Erythroblast (primary cell): ENCODE measurements around the gene BCO2.
A peak's percentile ranks its signal among the peaks of the same experiment; 100 is the strongest.

ENCODE experiments used
- DNase-seq, 2 experiments: peaks; one replicate each; lab custom pipeline; 2025; lab: John Stamatoyannopoulos, UW
- GATA1 ChIP-seq: IDR thresholded peaks from 2 replicates; pipeline ENCODE4 v1.6.1; 2011; ENCODE audit warnings: low read depth, mild to moderate bottlenecking, control low read depth, low read length, moderate library complexity
- POLR2A ChIP-seq: IDR thresholded peaks from 2 replicates; pipeline ENCODE4 v1.6.1; 2011; ENCODE audit warnings: mild to moderate bottlenecking, low read length

Gene BCO2

DNA sequence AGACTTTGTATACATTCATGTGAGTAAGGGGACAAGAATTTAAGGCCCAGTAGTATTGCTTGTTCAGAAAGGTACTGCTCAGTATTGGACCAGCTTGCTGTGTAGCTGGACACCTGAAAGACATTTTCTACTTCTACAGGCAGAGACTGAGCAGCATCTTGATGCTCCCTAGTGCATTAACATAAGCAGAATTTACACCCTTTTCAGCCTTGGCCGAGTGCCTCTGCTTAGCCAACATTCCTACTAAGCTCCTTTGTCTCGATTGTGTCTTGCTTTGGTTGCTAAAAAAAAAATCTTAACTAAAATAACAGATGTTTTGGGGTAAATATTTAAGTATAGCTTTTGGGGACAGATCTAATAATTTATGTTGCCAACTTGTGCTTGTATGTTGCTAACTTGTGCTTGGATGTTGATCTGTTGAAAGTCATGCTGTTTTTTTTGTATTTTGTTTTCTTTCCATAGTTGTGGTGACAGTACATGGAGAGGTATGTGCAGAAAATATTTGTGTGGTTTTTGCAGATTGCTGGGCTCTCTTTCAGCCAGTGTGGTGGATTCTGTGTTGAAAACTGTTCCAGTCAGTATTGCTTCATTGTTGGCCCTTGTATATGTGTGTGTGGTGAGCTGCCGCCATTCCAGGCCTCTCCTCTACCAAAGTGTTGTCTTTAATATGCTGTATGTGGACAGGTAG, 54.6 kb downstream of the BCO2 start:
- DNase-seq = no peak
- TF ChIP-seq POLR2A (no peak), GATA1 (no peak)

GRCh38 chr11:112231952-112232351, 56.6 kb downstream of the BCO2 start:
- no peak for TF ChIP-seq GATA1
- no peak for DNase-seq

GRCh38 chr11:112235750-112236390, 60.6 kb downstream of the BCO2 start:
- no peak for DNase-seq
- no peak for TF ChIP-seq GATA1

DNA sequence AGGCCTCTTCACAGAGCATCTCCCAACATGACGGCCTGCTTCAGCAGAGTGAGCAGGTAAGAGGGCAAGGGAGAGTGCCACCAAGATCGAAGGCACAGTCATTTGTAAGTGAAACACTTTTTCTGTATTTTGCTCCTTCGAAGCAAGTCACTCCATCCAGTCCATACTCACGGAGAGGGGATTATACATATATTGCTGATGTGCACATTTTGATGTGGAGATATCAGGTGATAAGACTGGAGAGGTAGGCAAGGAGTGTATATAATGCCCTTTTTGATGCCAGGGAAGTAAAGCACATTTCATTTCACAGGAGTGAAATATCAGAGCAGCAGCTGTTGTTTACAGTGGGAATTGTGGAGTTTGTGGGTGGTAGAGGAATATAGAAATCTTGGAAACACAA, 62.1 kb downstream of the BCO2 start:
- TF ChIP-seq GATA1 (no peak), POLR2A (no peak)
- no peak for DNase-seq

- DNase-seq = no peak
- TF ChIP-seq GATA1 (no peak), POLR2A (no peak)
Measured at GRCh38 chr11:112238041-112238440, 62.7 kb downstream of the BCO2 start.

GRCh38 chr11:112241486-112241885, 66.2 kb downstream of the BCO2 start:
- no peak for TF ChIP-seq GATA1
- TF ChIP-seq POLR2A = no peak
- DNase-seq = no peak

DNA sequence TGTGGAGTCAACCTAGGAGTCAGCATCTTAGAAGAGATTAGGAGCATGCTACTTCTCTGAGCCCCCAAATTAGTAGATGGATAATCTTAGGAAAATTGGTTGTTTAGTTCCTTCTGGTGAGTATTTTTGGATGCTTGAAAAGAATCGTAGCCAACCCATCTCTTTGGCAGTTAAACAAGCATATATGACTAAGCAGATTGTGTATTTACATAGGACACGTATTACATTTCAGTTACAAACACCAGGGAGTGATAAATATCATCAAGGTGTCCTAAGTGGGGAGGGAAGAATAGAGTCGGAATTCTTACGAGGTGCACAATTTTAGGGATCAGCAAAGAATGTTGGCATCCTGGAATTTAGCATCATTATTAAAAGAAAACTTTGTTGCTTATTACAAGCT, 71.9 kb downstream of the BCO2 start:
- peak in 1 of 2 experiments; percentile 9 for DNase-seq
- TF ChIP-seq POLR2A (no peak), GATA1 (no peak)

DNA sequence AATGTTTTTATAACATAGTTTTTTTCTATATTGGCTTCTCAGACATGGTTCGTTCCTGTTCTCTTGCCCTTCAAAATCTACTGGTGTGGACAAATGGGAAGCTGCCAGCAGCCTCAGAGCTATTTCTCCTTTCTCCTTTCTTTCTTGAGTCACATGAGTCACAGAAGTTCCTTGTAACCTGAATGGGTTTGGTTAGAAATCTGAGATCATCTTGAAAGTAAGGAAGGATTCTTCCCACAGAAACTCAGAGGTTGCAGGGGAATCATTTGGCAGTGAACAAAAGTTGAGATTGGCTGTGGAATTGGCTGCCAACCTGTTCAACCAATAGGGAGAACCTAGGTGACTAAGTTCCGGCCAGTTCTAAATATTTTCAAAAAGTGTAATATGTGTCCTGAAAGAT, 72.9 kb downstream of the BCO2 start:
- no peak for DNase-seq

DNA sequence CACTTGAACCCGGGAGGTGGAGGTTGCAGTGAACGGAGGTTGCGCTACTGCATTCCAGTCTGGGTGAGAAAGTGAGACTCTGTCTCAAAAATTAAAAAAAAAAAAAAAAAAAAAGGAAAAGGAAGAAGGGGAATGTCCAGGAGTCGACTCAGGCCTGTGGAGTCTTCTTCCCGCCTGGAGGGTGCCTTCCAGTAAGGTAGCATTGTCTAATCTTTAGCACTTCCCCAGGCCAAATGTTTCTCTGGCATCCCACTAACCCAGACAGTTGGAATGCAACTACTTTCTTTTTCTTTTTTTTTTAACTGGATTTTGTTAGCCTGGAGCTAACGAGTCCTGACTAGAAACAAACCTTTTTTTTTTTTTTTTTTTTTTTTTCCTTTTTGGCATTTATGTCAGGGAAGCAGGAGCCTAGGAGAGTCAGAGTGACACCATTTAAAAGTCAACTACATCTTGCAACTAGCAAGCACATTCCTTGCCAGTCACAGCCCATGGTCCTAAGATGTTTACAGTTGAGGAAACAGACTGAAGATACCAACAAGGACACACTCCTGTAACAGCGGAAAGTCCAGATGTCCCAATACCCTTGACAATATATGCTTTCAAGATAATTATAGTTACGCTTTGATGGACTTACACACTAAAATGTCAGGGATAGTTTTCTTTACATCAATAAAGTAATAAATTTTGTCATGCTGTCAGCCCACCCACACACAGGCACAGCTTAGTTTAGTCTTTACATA, 74.7 kb downstream of the BCO2 start:
- DNase-seq = no peak
- TF ChIP-seq GATA1 = no peak
- no peak for TF ChIP-seq POLR2A

More for the DNA sequence above, 72.9 kb downstream of the BCO2 start:
- TF ChIP-seq POLR2A (no peak), GATA1 (no peak)

GRCh38 chr11:112253605-112254242, 78.4 kb downstream of the BCO2 start:
- DNase-seq = no peak
- TF ChIP-seq POLR2A (no peak), GATA1 (no peak)

DNA sequence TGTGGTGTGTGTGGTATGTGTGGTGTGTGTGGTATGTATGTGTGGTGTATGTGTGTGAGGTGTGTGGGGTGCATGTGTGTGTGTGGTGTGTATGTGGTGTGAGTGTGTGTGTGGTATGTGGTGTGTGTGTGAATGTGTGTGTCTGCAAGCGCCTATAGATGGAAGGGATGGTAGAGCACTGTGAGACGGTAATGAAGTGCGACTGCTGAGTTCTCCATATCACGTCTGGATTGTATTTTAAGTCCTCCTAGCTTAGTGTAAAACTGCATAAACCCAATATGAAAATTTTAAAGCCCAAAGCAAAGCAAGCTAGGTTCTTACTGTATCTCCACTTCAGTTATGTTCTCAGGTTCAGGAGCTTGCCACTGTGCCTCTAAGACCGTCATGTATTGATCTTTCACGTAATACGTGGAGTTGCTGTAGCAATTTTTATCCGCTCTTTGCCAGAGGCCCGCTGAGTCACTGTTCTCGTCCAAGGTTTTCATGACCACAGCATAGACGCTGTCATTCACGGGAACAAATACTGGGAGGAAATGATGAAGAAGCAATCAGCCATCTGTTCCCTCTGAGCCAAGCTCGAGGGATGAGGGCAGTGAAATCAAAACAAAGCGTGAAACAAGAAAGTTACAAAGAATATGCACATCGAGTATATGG, 79.9 kb downstream of the BCO2 start:
- DNase-seq = no peak
- TF ChIP-seq GATA1 = no peak
- no peak for TF ChIP-seq POLR2A

DNA sequence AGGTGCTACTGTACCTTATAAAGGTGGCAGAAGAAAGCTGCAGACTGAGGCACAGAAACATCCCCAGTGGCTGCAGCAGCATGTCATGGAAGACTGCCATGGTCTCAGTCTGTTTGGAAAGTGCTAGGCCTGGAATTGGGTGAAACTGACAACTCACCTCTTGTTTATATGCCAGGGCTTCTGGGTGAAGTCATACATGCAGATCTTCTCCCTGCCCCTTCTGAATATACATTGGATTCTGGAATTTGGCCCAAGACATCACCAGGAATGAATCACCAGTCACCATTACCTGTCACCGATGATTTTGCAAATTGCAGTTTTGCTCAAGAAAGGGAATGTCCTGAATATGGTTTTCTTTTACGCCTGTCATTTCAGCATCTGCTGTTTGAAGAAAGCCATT, 85.2 kb downstream of the BCO2 start, which contains the start of gene PLET1:
Gene PLET1, minus strand, starts transcription at position 371 of the 400 bp plus-strand sequence. Its CDS starts 271 bp downstream, at position 100.
- DNase-seq = no peak
- TF ChIP-seq POLR2A (no peak), GATA1 (no peak)

- TF ChIP-seq POLR2A (no peak), GATA1 (no peak)
- DNase-seq = no peak
Measured at GRCh38 chr11:112265659-112266409, 90.5 kb downstream of the BCO2 start.
